ENCODE results near the gene ACCSL.

- TF ChIP-seq EZH2 (IDR thresholded peaks at IDR 0.05; ENCODE audit: low read length, missing control alignments) (no peak), CTCF (conservative IDR thresholded peaks at IDR 0.05 in 1 of 2, IDR thresholded peaks at IDR 0.05 in 1 of 2; ENCODE audit: low read depth in 1 of 2, low read length in 2 of 2) (no peak)
Measured at GRCh38 chr11:44007481-44008087, 40.2 kb upstream of the ACCSL start.

All from fibroblast of lung (primary cell).